ENCODE results near the gene KLF11.
"Not testable (repeated sequence)": the region's sequence is repeated elsewhere in the genome, so short reads cannot be mapped to it uniquely, and the experiment has no call there.

KLF11 gene

DNA sequence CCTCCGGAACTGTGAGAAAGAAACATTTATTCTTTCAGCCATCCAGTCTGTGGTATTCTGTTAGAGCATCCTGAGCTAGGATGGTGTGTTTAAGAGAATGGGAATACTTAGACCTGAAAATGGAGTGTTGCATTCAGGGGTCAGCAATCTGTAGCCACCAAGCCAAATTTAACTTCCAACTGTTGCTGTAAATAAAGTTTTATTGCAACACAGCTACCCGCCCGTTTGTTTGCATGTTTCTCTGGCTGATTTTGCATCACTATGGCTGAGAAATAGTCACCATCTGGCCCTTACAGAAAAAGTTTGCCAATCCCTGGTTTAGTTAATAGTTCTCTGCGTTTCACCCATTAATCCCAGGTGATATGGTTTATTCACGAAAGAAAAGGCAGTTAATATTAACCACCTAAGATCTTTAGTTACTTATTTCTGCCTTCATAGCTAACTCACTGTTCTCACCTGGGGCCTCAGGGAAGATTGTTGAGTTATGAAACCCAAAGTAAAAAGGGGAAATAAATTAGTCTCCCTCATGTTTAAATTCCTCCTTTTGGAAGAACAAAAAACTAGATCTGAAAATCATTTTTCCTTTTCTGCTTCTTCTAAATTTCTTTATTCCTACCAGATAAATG, 46.3 kb downstream of the KLF11 start:
- POLR2A ChIA-PET, result no interaction called here

DNA sequence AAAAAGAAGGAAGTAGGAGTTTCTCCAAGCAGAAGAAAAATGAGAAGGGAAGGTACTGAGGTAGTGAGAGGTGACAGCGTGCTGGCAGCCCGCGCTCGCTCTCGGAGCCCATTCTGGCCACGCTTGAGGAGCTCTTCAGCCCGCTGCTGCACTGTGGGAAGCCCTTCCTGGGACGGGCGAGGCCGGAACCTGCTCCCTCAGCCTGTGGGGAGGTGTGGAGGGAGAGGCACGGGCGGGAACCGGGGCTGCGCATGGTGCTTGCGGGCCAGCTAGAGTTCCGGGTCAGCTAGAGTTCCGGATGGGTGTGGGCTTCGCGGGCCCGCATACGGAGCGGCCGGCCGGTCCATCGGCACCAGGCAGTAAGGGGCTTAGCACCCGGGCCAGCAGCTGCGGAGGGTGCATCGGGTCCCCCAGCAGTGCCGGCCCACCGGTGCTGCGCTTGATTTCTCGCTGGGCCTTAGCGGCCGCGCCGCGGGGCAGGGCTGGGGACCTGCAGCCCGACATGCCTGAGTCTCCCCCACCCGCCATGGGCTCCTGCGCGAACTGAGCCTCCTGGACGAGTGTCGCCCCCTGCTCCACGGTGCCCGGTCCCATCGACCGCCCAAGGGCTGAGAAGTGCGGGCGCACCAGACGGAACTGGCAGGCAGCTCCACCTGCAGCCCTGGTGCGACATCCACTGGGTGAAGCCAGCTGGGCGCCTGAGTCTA, 48.0 kb downstream of the KLF11 start:
- H3K27me3 ChIP-seq (replicated peaks in 2 of 5; ENCODE audit: control insufficient read depth in 4 of 5, insufficient read depth in 5 of 5, low read length in 4 of 5), result peaks cover 0 to 39% (median 12%) of the 10 kb centered on the region in 5 experiments
- peaks cover 0 to 8% (median 6%) of the 10 kb centered on the region in 4 experiments for H3K4me1 ChIP-seq (ENCODE audit: control extremely low read depth in 1 of 4, control insufficient read depth in 4 of 4, insufficient read depth in 4 of 4, low read length in 3 of 4)
- no peak overlapping the region for H3K27ac ChIP-seq (ENCODE audit: insufficient read depth in 1 of 2, low read depth in 1 of 2, low read length in 2 of 2, poor library complexity in 1 of 2, severe bottlenecking in 2 of 2)
- ChIA-PET POLR2A (interaction anchor here (0.9 kb wide), 1 partner anchor 19 kb away, joined by 3 read pairs; no protein-coding TSS in a partner anchor), CTCF (interaction anchor here (1.2 to 6.3 kb wide), 6 partner anchors 8 to 344 kb away, joined by 4 to 130 read pairs (median 4); partner anchors contain the start of gene CYS1)
- no peaks in the 10 kb centered on the region for H3K36me3 ChIP-seq (ENCODE audit: control insufficient read depth in 4 of 4, insufficient read depth in 4 of 4, low read length in 3 of 4)
- 4% methylated on average over 45 of the region's 52 CpGs for WGBS (ENCODE audit: insufficient coverage)
- H3K4me3 ChIP-seq (ENCODE audit: control insufficient read depth in 1 of 7, extremely low read depth in 1 of 7, insufficient read depth in 4 of 7, low read depth in 2 of 7, low read length in 6 of 7), result peak overlapping the region in 6 of 7 experiments; percentile 43 to 75 (median 52)
- peak; percentile 29 to 67 (median 46) for DNase-seq
- peaks cover 0 to 5% (median 0%) of the 10 kb centered on the region in 5 experiments for H3K9me3 ChIP-seq (ENCODE audit: control extremely low read depth in 1 of 5, control insufficient read depth in 4 of 5, insufficient read depth in 2 of 5, low read depth in 1 of 5, low read length in 4 of 5)

More for the DNA sequence above, 46.3 kb downstream of the KLF11 start:
- peaks cover 0 to 8% (median 6%) of the 10 kb centered on the region in 4 experiments for H3K4me1 ChIP-seq (ENCODE audit: control extremely low read depth in 1 of 4, control insufficient read depth in 4 of 4, insufficient read depth in 4 of 4, low read length in 3 of 4)
- H3K4me3 ChIP-seq (ENCODE audit: control insufficient read depth in 1 of 7, extremely low read depth in 1 of 7, insufficient read depth in 4 of 7, low read depth in 2 of 7, low read length in 6 of 7), result no peak overlapping the region
- no peak for DNase-seq
- peaks cover 3 to 48% (median 9%) of the 10 kb centered on the region in 5 experiments for H3K27me3 ChIP-seq (replicated peaks in 2 of 5; ENCODE audit: control insufficient read depth in 4 of 5, insufficient read depth in 5 of 5, low read length in 4 of 5)
- peaks cover 0 to 5% (median 0%) of the 10 kb centered on the region in 5 experiments for H3K9me3 ChIP-seq (ENCODE audit: control extremely low read depth in 1 of 5, control insufficient read depth in 4 of 5, insufficient read depth in 2 of 5, low read depth in 1 of 5, low read length in 4 of 5)
- no peak overlapping the region for H3K27ac ChIP-seq (ENCODE audit: insufficient read depth in 1 of 2, low read depth in 1 of 2, low read length in 2 of 2, poor library complexity in 1 of 2, severe bottlenecking in 2 of 2)
- no peaks in the 10 kb centered on the region for H3K36me3 ChIP-seq (ENCODE audit: control insufficient read depth in 4 of 4, insufficient read depth in 4 of 4, low read length in 3 of 4)
- CTCF ChIA-PET, result interaction anchor here (1.0 to 6.3 kb wide), 2 partner anchors 8 to 17 kb away, joined by 3 to 130 read pairs; partner anchors contain the start of gene CYS1
- WGBS (ENCODE audit: insufficient coverage), result 73% methylated on average over 5 of the region's 5 CpGs

DNA sequence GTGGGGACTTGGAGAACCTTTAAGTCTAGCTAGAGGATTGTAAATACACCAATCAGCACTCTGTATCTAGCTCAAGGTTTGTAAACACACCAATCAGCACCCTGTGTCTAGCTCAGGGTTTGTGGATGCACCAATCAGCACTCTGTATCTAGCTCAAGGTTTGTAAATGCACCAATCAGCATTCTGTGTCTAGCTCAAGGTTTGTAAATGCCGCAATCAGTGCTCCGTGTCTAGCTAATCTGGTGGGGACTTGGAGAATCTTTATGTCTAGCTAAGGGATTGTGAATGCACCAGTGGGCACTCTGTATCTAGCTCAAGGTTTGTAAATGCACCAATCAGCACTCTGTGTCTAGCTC, 48.5 kb downstream of the KLF11 start:
- 100% methylated on average over 2 of the region's 2 CpGs for WGBS (ENCODE audit: insufficient coverage)
- H3K27ac ChIP-seq (ENCODE audit: insufficient read depth in 1 of 2, low read depth in 1 of 2, low read length in 2 of 2, poor library complexity in 1 of 2, severe bottlenecking in 2 of 2); H3K36me3 ChIP-seq (ENCODE audit: control insufficient read depth in 4 of 4, insufficient read depth in 4 of 4, low read length in 3 of 4); DNase-seq; H3K4me1 ChIP-seq (ENCODE audit: control extremely low read depth in 1 of 4, control insufficient read depth in 4 of 4, insufficient read depth in 4 of 4, low read length in 3 of 4); H3K9me3 ChIP-seq (ENCODE audit: control extremely low read depth in 1 of 5, control insufficient read depth in 4 of 5, insufficient read depth in 2 of 5, low read depth in 1 of 5, low read length in 4 of 5): not testable (repeated sequence)
- POLR2A ChIA-PET, result interaction anchor here (0.9 kb wide), 1 partner anchor 19 kb away, joined by 3 read pairs; no protein-coding TSS in a partner anchor
- peaks cover 0 to 39% (median 12%) of the 10 kb centered on the region in 5 experiments for H3K27me3 ChIP-seq (replicated peaks in 2 of 5; ENCODE audit: control insufficient read depth in 4 of 5, insufficient read depth in 5 of 5, low read length in 4 of 5)
- CTCF ChIA-PET, result interaction anchor here (1.2 to 6.3 kb wide), 6 partner anchors 9 to 343 kb away, joined by 4 to 130 read pairs (median 4); partner anchors contain the start of gene CYS1
- peak overlapping the region in 3 of 7 experiments; percentile 56 to 75 (median 62) for H3K4me3 ChIP-seq (ENCODE audit: control insufficient read depth in 1 of 7, extremely low read depth in 1 of 7, insufficient read depth in 4 of 7, low read depth in 2 of 7, low read length in 6 of 7)

DNA sequence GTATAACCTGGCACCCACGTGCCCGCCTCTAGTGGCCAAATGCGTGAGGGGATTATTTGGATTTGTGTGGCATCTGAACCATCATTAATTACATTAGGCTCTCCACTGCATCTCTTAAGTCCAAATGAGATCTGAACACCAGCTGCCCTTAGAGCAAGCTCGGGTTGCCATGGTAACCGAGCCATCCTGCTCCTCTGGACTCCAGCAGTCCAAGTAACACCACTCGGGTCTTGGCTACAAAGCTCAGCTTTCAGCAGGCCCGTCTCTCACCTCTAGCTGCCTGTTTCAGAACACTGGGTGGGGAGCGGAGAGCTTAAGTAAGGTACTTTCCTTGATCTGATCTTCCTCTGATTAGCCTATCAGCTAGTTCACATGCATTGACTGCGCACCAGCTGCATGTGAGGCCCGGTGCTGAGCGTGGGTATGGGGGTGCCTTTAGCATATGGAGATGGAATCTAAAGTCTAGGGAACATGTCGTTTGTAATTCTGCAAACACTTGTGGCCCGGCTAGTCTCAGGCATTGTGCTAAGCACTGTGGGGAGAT, 51.0 kb downstream of the KLF11 start:
- peaks cover 0 to 5% (median 0%) of the 10 kb centered on the region in 5 experiments for H3K9me3 ChIP-seq (ENCODE audit: control extremely low read depth in 1 of 5, control insufficient read depth in 4 of 5, insufficient read depth in 2 of 5, low read depth in 1 of 5, low read length in 4 of 5)
- H3K36me3 ChIP-seq (ENCODE audit: control insufficient read depth in 4 of 4, insufficient read depth in 4 of 4, low read length in 3 of 4), result no peaks in the 10 kb centered on the region
- DNase-seq, result no peak
- H3K27ac ChIP-seq (ENCODE audit: insufficient read depth in 1 of 2, low read depth in 1 of 2, low read length in 2 of 2, poor library complexity in 1 of 2, severe bottlenecking in 2 of 2), result no peak overlapping the region
- H3K27me3 ChIP-seq (replicated peaks in 2 of 5; ENCODE audit: control insufficient read depth in 4 of 5, insufficient read depth in 5 of 5, low read length in 4 of 5), result peaks cover 0 to 35% (median 10%) of the 10 kb centered on the region in 5 experiments
- H3K4me1 ChIP-seq (ENCODE audit: control extremely low read depth in 1 of 4, control insufficient read depth in 4 of 4, insufficient read depth in 4 of 4, low read length in 3 of 4), result peaks cover 0 to 8% (median 6%) of the 10 kb centered on the region in 4 experiments
- CTCF ChIA-PET, result interaction anchor here (0.9 to 5.7 kb wide), 3 partner anchors 10 to 23 kb away, joined by 3 to 91 read pairs (median 5); no protein-coding TSS in a partner anchor
- POLR2A ChIA-PET, result no interaction called here
- H3K4me3 ChIP-seq (ENCODE audit: control insufficient read depth in 1 of 7, extremely low read depth in 1 of 7, insufficient read depth in 4 of 7, low read depth in 2 of 7, low read length in 6 of 7), result no peak overlapping the region
- WGBS (ENCODE audit: insufficient coverage), result 96% methylated on average over 9 of the region's 13 CpGs

DNA sequence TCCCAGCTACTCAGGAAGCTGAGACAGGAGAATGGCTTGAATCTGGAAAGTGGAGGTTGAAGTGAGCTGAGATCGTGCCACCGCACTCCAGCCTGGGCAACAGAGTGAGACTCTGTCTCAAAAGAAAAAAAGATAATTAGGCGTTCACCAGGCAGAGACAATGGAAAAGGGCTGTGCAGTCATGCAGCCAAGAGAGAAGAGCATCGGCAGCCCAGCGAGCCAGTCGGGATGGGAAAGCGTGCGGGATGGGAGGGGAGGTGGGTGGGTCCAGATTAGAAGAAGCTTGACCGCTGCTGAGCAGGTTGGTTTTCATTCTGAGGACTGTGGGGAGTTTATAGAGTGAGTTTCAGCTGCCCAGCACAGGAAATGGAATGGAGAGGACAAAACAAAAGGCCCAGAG, 51.8 kb downstream of the KLF11 start:
- CTCF ChIA-PET, result interaction anchor here (1.0 to 5.7 kb wide), 3 partner anchors 9 to 24 kb away, joined by 4 to 91 read pairs (median 5); no protein-coding TSS in a partner anchor
- WGBS (ENCODE audit: insufficient coverage), result 93% methylated on average over 9 of the region's 9 CpGs
- no peak for DNase-seq
- Histone ChIP-seq H3K27me3 (replicated peaks in 2 of 5; ENCODE audit: control insufficient read depth in 4 of 5, insufficient read depth in 5 of 5, low read length in 4 of 5) (peaks cover 0 to 35% (median 8%) of the 10 kb centered on the region in 5 experiments), H3K4me1 (ENCODE audit: control extremely low read depth in 1 of 4, control insufficient read depth in 4 of 4, insufficient read depth in 4 of 4, low read length in 3 of 4) (peaks cover 0 to 8% (median 6%) of the 10 kb centered on the region in 4 experiments), H3K27ac (ENCODE audit: insufficient read depth in 1 of 2, low read depth in 1 of 2, low read length in 2 of 2, poor library complexity in 1 of 2, severe bottlenecking in 2 of 2) (no peak overlapping the region), H3K36me3 (ENCODE audit: control insufficient read depth in 4 of 4, insufficient read depth in 4 of 4, low read length in 3 of 4) (no peaks in the 10 kb centered on the region), H3K9me3 (ENCODE audit: control extremely low read depth in 1 of 5, control insufficient read depth in 4 of 5, insufficient read depth in 2 of 5, low read depth in 1 of 5, low read length in 4 of 5) (peaks cover 0 to 5% (median 0%) of the 10 kb centered on the region in 5 experiments), H3K4me3 (ENCODE audit: control insufficient read depth in 1 of 7, extremely low read depth in 1 of 7, insufficient read depth in 4 of 7, low read depth in 2 of 7, low read length in 6 of 7) (no peak overlapping the region)
- POLR2A ChIA-PET, result no interaction called here

DNA sequence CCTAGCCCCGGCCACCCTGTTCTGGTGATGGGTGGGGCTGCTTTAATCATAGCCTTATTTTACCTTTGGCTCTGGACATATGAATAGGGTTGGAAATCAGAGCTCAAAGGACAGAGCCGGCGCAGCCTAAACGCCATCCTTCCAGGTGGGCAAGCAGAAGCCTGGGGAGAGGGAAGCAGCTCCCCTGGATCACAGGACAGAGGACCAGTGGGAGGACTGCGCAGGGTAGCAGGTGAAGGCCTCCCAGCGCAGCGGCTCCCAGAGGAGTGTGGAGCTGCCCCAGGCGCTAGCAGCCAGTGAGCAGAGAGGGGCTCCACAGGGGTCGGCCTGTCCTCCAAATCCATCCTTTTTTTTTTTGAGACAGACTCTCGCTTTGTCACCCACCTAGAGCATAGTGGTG, 53.3 kb downstream of the KLF11 start:
- Histone ChIP-seq H3K4me1 (ENCODE audit: control extremely low read depth in 1 of 4, control insufficient read depth in 4 of 4, insufficient read depth in 4 of 4, low read length in 3 of 4) (peaks cover 0 to under 1% (median under 1%) of the 10 kb centered on the region in 4 experiments), H3K36me3 (ENCODE audit: control insufficient read depth in 4 of 4, insufficient read depth in 4 of 4, low read length in 3 of 4) (no peaks in the 10 kb centered on the region), H3K27me3 (replicated peaks in 2 of 5; ENCODE audit: control insufficient read depth in 4 of 5, insufficient read depth in 5 of 5, low read length in 4 of 5) (peaks cover 0 to 28% (median 8%) of the 10 kb centered on the region in 5 experiments), H3K27ac (ENCODE audit: insufficient read depth in 1 of 2, low read depth in 1 of 2, low read length in 2 of 2, poor library complexity in 1 of 2, severe bottlenecking in 2 of 2) (no peak overlapping the region), H3K9me3 (ENCODE audit: control extremely low read depth in 1 of 5, control insufficient read depth in 4 of 5, insufficient read depth in 2 of 5, low read depth in 1 of 5, low read length in 4 of 5) (peaks cover 0 to 5% (median 0%) of the 10 kb centered on the region in 5 experiments), H3K4me3 (ENCODE audit: control insufficient read depth in 1 of 7, extremely low read depth in 1 of 7, insufficient read depth in 4 of 7, low read depth in 2 of 7, low read length in 6 of 7) (no peak overlapping the region)
- ChIA-PET CTCF (interaction anchor here (0.5 to 5.7 kb wide), 11 partner anchors 9 to 350 kb away, joined by 3 to 91 read pairs (median 4); no protein-coding TSS in a partner anchor), POLR2A (interaction anchor here (1.1 kb wide), 1 partner anchor 50 kb away, joined by 3 read pairs; no protein-coding TSS in a partner anchor)
- no peak for DNase-seq
- 96% methylated on average over 10 of the region's 10 CpGs for WGBS (ENCODE audit: insufficient coverage)

Measured in common myeloid progenitor, CD34-positive (primary cell).